Measurements from ENCODE around the gene PLAU. TPM values are rescaled to one million over a fixed set of nuclear protein-coding genes. Genes with fewer than 3 reads are reported as not detected.
"Not testable (repeated sequence)": the region's sequence is repeated elsewhere in the genome, so short reads cannot be mapped to it uniquely, and the experiment has no call there.

The PLAU gene
- total RNA-seq, 1 donor from 2014 or later = 0.38 TPM

GRCh38 chr10:73886085-73886529, 24.8 kb upstream of the PLAU start:
- peak; percentile 52 for DNase-seq (ENCODE audit: low spot score, unreplicated experiment)
- Mint-ChIP-seq H3K27ac (peak overlapping the region; percentile 82), H3K27me3 (peaks cover 10% of the 10 kb centered on the region), H3K4me3 (ENCODE audit: low read depth) (no peak overlapping the region), H3K36me3 (ENCODE audit: insufficient read depth) (no peaks in the 10 kb centered on the region), H3K4me1 (ENCODE audit: low read depth) (peaks cover 15% of the 10 kb centered on the region), H3K9me3 (ENCODE audit: low read depth) (no peaks in the 10 kb centered on the region)
- TF ChIP-seq CTCF (IDR thresholded peaks at IDR 0.05; ENCODE audit: unreplicated experiment) = peak; percentile 85

- Mint-ChIP-seq H3K27ac (peak overlapping the region; percentile 26), H3K4me3 (ENCODE audit: low read depth) (no peak overlapping the region), H3K36me3 (ENCODE audit: insufficient read depth) (no peaks in the 10 kb centered on the region), H3K9me3 (ENCODE audit: low read depth) (no peaks in the 10 kb centered on the region), H3K4me1 (ENCODE audit: low read depth) (peaks cover 17% of the 10 kb centered on the region), H3K27me3 (peaks cover 7% of the 10 kb centered on the region)
- no peak for TF ChIP-seq CTCF (IDR thresholded peaks at IDR 0.05; ENCODE audit: unreplicated experiment)
- no peak for DNase-seq (ENCODE audit: low spot score, unreplicated experiment)
These were observed 24.2 kb upstream of the PLAU start for GRCh38 chr10:73886661-73887293.

DNA sequence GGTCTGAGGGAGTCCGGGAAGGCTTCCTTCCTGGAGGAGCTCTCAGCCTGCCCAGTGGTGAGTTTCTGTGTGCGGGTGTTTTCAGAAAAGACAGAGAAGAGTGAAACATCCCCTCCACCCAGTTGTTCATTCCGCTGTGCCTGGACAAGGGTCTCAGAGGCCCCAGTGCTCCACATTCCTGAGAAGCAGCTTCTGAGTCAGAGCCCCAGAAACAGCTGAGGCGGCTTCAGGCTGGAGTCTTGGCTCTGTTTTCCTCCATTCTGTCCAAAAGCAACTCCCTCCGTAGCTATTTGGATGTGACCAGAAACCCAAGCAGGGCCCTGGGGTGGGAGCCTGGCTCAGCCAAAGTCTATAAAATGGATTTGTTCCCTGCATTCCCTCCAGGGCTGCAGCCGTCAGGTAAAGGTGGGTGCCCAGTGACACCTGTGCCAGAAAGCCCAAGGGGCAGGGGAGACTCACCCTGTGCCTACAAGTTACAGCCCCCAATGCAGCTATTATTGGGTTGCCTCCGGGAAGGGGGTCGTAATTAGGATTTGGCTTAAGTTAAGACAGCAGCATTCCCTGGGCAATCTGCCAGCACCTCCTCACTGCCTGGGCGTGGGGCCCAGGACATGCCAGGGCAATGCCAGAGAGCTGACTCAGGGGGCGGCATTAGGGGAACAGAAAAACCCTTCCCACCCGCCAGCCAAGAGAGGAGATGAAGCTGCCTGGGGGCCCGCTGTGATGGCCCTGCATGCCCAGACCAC, 23.5 kb upstream of the PLAU start:
- peak overlapping the region; percentile 4 for H3K27ac Mint-ChIP-seq
- no peak for TF ChIP-seq CTCF (IDR thresholded peaks at IDR 0.05; ENCODE audit: unreplicated experiment)
- H3K4me1 Mint-ChIP-seq (ENCODE audit: low read depth) = peaks cover 17% of the 10 kb centered on the region
- H3K9me3 Mint-ChIP-seq (ENCODE audit: low read depth) = no peaks in the 10 kb centered on the region
- H3K36me3 Mint-ChIP-seq (ENCODE audit: insufficient read depth) = no peaks in the 10 kb centered on the region
- DNase-seq (ENCODE audit: low spot score, unreplicated experiment) = no peak
- H3K4me3 Mint-ChIP-seq (ENCODE audit: low read depth) = no peak overlapping the region
- peaks cover 8% of the 10 kb centered on the region for H3K27me3 Mint-ChIP-seq

GRCh38 chr10:73888514-73888913, 22.4 kb upstream of the PLAU start:
- Mint-ChIP-seq H3K27me3 (peaks cover 18% of the 10 kb centered on the region), H3K36me3 (ENCODE audit: insufficient read depth) (no peaks in the 10 kb centered on the region), H3K4me3 (ENCODE audit: low read depth) (no peak overlapping the region), H3K27ac (no peak overlapping the region), H3K4me1 (ENCODE audit: low read depth) (peaks cover 17% of the 10 kb centered on the region), H3K9me3 (ENCODE audit: low read depth) (no peaks in the 10 kb centered on the region)
- no peak for DNase-seq (ENCODE audit: low spot score, unreplicated experiment)
- no peak for TF ChIP-seq CTCF (IDR thresholded peaks at IDR 0.05; ENCODE audit: unreplicated experiment)

DNA sequence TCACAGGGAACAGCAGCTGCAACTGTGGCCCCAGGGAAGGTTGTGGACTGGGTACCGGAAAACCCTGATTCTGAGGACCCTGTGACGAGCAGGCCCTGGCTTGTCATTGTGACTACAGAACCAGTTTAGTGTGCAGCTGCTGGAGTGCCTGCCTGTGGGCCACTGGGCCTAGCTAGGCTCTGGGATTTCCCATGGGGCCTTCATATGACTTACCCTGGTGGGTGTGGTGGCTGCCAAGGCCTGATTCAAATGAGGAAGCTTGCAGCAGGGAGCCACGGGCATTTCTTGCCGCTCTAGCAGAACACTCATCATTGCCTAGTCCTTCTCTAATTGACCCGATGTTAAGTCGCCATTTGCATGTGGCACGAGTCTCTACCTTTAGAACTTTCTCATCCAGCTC, 21.9 kb upstream of the PLAU start:
- H3K27me3 Mint-ChIP-seq = peaks cover 22% of the 10 kb centered on the region
- no peak for DNase-seq (ENCODE audit: low spot score, unreplicated experiment)
- H3K4me1 Mint-ChIP-seq (ENCODE audit: low read depth) = peaks cover 17% of the 10 kb centered on the region
- no peak overlapping the region for H3K4me3 Mint-ChIP-seq (ENCODE audit: low read depth)
- no peak for TF ChIP-seq CTCF (IDR thresholded peaks at IDR 0.05; ENCODE audit: unreplicated experiment)
- no peaks in the 10 kb centered on the region for H3K36me3 Mint-ChIP-seq (ENCODE audit: insufficient read depth)
- no peaks in the 10 kb centered on the region for H3K9me3 Mint-ChIP-seq (ENCODE audit: low read depth)
- H3K27ac Mint-ChIP-seq = no peak overlapping the region

- H3K4me1 Mint-ChIP-seq (ENCODE audit: low read depth) = peaks cover 17% of the 10 kb centered on the region
- not testable (repeated sequence) for H3K36me3 Mint-ChIP-seq (ENCODE audit: insufficient read depth); H3K4me3 Mint-ChIP-seq (ENCODE audit: low read depth); DNase-seq (ENCODE audit: low spot score, unreplicated experiment); H3K27ac Mint-ChIP-seq; H3K9me3 Mint-ChIP-seq (ENCODE audit: low read depth)
- H3K27me3 Mint-ChIP-seq = peaks cover 22% of the 10 kb centered on the region
These were observed 21.5 kb upstream of the PLAU start for GRCh38 chr10:73889416-73889815.
